IMR-90 (cell line): ENCODE results near the gene NEFH.

Experiments used
- BHLHE40 ChIP-seq: fragments of 150-350 bp; IDR thresholded peaks from 2 replicates; pipeline ENCODE4 v1.6.1; 2016; ENCODE audit warnings: mild to moderate bottlenecking, low read depth, low read length
- CEBPB ChIP-seq: IDR thresholded peaks from 2 replicates; pipeline ENCODE4 v1.6.1; 2012; ENCODE audit warnings: low read depth, low read length, improper control_type of control experiment
- MXI1 ChIP-seq: IDR thresholded peaks from 2 replicates; pipeline ENCODE4 v1.6.1; 2012; ENCODE audit warnings: low read depth, mild to moderate bottlenecking, low read length, moderate library complexity, borderline replicate concordance
- POLR2A ChIP-seq: IDR thresholded peaks from 2 replicates; pipeline ENCODE4 v1.6.1; 2012; ENCODE audit warnings: mild to moderate bottlenecking, low read depth, low read length
- RFX5 ChIP-seq: IDR thresholded peaks from 2 replicates; pipeline ENCODE4 v1.8.0; 2012; ENCODE audit warnings: low read depth, mild to moderate bottlenecking, low read length, moderate library complexity
- TF ChIP-seq, protein P1 (sequence below): conservative IDR thresholded peaks from 2 replicates; pipeline ENCODE4 v1.5.1; 2012; ENCODE audit warnings: mild to moderate bottlenecking, low read depth, low read length, improper control_type of control experiment
- TF ChIP-seq, protein P2 (sequence below): fragments of 150-350 bp; IDR thresholded peaks from 2 replicates; pipeline ENCODE4 v1.6.1; 2017; ENCODE audit warnings: mild to moderate bottlenecking, antibody characterized with exemption, low read length, low read depth

DNA sequence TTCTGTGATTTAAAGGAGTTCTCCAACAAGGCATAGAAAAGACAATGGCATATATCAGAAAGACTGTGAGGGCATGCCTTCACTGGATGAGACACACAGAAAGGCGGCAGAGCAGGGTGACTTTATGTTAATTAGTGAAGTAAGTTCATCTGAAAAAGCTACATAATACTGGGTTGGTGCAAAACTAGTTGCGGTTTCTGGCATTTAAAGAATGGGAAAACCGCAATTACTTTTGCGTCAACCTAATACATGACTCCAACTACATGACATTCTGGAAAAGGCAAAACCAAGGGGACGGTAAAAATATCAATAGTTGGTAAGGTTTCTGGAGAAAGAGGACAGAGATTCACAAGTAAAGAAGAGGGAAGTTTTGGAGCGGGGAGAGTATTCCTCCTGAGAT, 36.6 kb upstream of the NEFH start:
- TF ChIP-seq, protein P1, sequence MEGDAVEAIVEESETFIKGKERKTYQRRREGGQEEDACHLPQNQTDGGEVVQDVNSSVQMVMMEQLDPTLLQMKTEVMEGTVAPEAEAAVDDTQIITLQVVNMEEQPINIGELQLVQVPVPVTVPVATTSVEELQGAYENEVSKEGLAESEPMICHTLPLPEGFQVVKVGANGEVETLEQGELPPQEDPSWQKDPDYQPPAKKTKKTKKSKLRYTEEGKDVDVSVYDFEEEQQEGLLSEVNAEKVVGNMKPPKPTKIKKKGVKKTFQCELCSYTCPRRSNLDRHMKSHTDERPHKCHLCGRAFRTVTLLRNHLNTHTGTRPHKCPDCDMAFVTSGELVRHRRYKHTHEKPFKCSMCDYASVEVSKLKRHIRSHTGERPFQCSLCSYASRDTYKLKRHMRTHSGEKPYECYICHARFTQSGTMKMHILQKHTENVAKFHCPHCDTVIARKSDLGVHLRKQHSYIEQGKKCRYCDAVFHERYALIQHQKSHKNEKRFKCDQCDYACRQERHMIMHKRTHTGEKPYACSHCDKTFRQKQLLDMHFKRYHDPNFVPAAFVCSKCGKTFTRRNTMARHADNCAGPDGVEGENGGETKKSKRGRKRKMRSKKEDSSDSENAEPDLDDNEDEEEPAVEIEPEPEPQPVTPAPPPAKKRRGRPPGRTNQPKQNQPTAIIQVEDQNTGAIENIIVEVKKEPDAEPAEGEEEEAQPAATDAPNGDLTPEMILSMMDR = no peak
- no peak for TF ChIP-seq BHLHE40
- TF ChIP-seq, protein P2, sequence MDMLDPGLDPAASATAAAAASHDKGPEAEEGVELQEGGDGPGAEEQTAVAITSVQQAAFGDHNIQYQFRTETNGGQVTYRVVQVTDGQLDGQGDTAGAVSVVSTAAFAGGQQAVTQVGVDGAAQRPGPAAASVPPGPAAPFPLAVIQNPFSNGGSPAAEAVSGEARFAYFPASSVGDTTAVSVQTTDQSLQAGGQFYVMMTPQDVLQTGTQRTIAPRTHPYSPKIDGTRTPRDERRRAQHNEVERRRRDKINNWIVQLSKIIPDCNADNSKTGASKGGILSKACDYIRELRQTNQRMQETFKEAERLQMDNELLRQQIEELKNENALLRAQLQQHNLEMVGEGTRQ = no peak
- no peak for TF ChIP-seq POLR2A
- TF ChIP-seq RFX5 = no peak
- no peak for TF ChIP-seq CEBPB
- no peak for TF ChIP-seq MXI1
